Mammary epithelial cell (primary cell): Measurements from ENCODE around the gene NIPBL.

Source experiments
- EZH2 ChIP-seq: IDR thresholded peaks from 2 replicates; pipeline ENCODE4 v1.6.1; 2012; ENCODE audit warnings: low read length, inconsistent platforms, borderline replicate concordance
- TF ChIP-seq, protein P1 (sequence below), 2 donors: IDR thresholded peaks in 1 of 2; conservative IDR thresholded peaks in 1 of 2; 2 replicates each; pipeline ENCODE4 v1.5.1; 2011 to 2012; ENCODE audit warnings: inconsistent platforms in 2 of 2, low read length in 2 of 2, mild to moderate bottlenecking in 2 of 2, control low read depth in 1 of 2, low read depth in 1 of 2; ENCODE audit not compliant: insufficient read depth in 1 of 2; ENCODE audit errors: extremely low read depth in 1 of 2

DNA sequence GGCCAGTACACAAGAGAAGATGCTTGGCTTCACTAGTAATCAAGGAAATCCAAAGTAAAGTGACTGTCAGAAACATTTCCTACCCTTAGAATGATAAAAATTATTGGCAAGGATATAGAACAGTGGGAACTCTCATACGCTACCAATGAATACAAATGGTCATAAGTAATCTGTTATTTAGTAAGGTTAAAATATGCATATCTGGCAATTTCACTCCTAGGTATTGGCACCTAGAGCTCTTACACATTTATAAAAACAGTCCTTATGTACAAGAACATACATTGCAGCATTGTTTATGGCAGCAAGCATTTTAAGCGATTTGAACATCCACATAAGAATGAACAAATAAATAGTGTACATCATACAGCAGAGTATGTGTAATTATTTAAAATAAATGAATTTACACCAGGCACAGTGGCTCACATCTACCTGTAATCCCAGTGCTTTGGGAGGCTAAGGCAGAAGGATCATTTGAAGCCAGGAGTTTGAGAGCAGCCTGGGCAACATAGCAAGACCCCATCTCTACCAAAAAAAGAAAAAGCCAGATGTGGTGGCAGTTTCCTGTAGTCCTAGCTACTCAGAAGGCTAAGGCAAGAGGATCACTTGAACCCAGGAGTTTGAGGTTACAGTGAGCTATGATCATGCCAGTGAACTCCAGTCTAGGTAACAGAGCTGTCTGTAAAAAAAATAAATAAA is 93.3 kb downstream of the NIPBL start:
- TF ChIP-seq, protein P1, sequence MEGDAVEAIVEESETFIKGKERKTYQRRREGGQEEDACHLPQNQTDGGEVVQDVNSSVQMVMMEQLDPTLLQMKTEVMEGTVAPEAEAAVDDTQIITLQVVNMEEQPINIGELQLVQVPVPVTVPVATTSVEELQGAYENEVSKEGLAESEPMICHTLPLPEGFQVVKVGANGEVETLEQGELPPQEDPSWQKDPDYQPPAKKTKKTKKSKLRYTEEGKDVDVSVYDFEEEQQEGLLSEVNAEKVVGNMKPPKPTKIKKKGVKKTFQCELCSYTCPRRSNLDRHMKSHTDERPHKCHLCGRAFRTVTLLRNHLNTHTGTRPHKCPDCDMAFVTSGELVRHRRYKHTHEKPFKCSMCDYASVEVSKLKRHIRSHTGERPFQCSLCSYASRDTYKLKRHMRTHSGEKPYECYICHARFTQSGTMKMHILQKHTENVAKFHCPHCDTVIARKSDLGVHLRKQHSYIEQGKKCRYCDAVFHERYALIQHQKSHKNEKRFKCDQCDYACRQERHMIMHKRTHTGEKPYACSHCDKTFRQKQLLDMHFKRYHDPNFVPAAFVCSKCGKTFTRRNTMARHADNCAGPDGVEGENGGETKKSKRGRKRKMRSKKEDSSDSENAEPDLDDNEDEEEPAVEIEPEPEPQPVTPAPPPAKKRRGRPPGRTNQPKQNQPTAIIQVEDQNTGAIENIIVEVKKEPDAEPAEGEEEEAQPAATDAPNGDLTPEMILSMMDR (conservative IDR thresholded peaks at IDR 0.05 in 1 of 2, IDR thresholded peaks at IDR 0.05 in 1 of 2; ENCODE audit: extremely low read depth in 1 of 2, insufficient read depth in 1 of 2, low read depth in 1 of 2, low read length in 2 of 2) = no peak
- TF ChIP-seq EZH2 = no peak
